Activated T-helper 1 cell treated with anti-CD3 and anti-CD28 coated beads, Interleukin-2, amount 50 U/mL, for 16 hours (primary cell): ENCODE data around the gene KSR2.
"Not testable (repeated sequence)": the region's sequence is repeated elsewhere in the genome, so short reads cannot be mapped to it uniquely, and the experiment has no call there.

Experiments
- DNase-seq, 2 donors: peaks; one replicate each; pipeline ENCODE4 v3.0.0-alpha.2; 2020; ENCODE audit warnings: low read depth in 1 of 2, low spot score in 1 of 2

KSR2 gene

GRCh38 chr12:117829108-117829507 lies 139.7 kb downstream of the KSR2 start:
- DNase-seq = no peak

- no peak for DNase-seq
Measured at GRCh38 chr12:117827660-117828059, 141.1 kb downstream of the KSR2 start.

GRCh38 chr12:117825827-117826226 lies 143.0 kb downstream of the KSR2 start:
- no peak for DNase-seq

GRCh38 chr12:117821480-117822175 lies 147.2 kb downstream of the KSR2 start:
- no peak for DNase-seq

- DNase-seq = no peak
Measured at GRCh38 chr12:117820216-117820907, 148.4 kb downstream of the KSR2 start.

- no peak for DNase-seq
Measured at GRCh38 chr12:117819160-117819559, 149.6 kb downstream of the KSR2 start.

GRCh38 chr12:117818400-117818799 lies 150.4 kb downstream of the KSR2 start:
- no peak for DNase-seq

GRCh38 chr12:117809509-117809908 lies 159.3 kb downstream of the KSR2 start:
- DNase-seq = no peak

- no peak for DNase-seq
Measured at GRCh38 chr12:117807946-117808345, 160.8 kb downstream of the KSR2 start.

- no peak for DNase-seq
Measured at GRCh38 chr12:117807355-117807754, 161.4 kb downstream of the KSR2 start.

- DNase-seq = no peak
Measured at GRCh38 chr12:117805865-117806264, 162.9 kb downstream of the KSR2 start.

GRCh38 chr12:117803001-117803400 lies 165.8 kb downstream of the KSR2 start:
- no peak for DNase-seq

- not testable (repeated sequence) for DNase-seq
Measured at GRCh38 chr12:117800711-117801110, 168.1 kb downstream of the KSR2 start.

GRCh38 chr12:117797202-117797601 lies 171.6 kb downstream of the KSR2 start:
- DNase-seq = no peak

GRCh38 chr12:117792877-117793424 lies 175.8 kb downstream of the KSR2 start:
- DNase-seq = no peak

GRCh38 chr12:117792471-117792870 lies 176.3 kb downstream of the KSR2 start:
- DNase-seq = no peak

- DNase-seq = no peak
Measured at GRCh38 chr12:117790948-117791347, 177.8 kb downstream of the KSR2 start.

- DNase-seq = no peak
Measured at GRCh38 chr12:117790198-117790597, 178.6 kb downstream of the KSR2 start.

GRCh38 chr12:117789195-117789912 lies 179.4 kb downstream of the KSR2 start:
- DNase-seq = no peak

GRCh38 chr12:117778656-117779055 lies 190.1 kb downstream of the KSR2 start:
- DNase-seq = no peak

GRCh38 chr12:117774941-117775775 lies 193.6 kb downstream of the KSR2 start:
- DNase-seq = no peak
